ENCODE results near the gene PODXL2. TPM values are rescaled to one million over a fixed set of nuclear protein-coding genes. Genes with fewer than 3 reads are reported as not detected.
"Not testable (repeated sequence)": the region's sequence is repeated elsewhere in the genome, so short reads cannot be mapped to it uniquely, and the experiment has no call there.

PODXL2 gene
- polyA plus RNA-seq, 1 donor = 10.9 TPM

DNA sequence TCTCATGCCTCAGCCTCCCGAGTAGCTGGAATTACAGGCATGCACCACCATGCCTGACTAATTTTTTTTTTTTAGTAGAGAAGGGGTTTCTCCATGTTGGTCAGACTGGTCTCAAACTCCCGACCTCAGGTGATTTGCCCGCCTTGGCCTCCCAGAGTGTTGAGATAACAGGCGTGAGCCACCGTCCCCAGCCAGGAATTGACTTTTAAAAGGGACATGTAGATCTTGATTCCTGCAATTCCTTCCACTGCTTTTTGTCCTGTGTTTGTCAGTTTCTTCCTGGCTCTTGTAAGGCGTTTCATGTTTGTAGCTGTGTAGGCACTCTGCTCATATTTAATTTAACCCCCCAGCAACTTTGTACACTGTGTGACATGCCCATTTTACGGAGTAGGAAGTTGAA lies 23.4 kb upstream of the PODXL2 start:
- WGBS (ENCODE audit: insufficient coverage, low lambda C conversion rate) = no CpG with 5 or more reads among the region's 7 CpGs
- H3K4me3 ChIP-seq (ENCODE audit: low read length); H3K27me3 ChIP-seq (ENCODE audit: control insufficient read depth, insufficient read depth, low read length); H3K27ac ChIP-seq (ENCODE audit: low read length); H3K9me3 ChIP-seq (ENCODE audit: control insufficient read depth, low read depth, low read length); DNase-seq; H3K4me1 ChIP-seq (ENCODE audit: control insufficient read depth, insufficient read depth, low read length): not testable (repeated sequence)
- H3K36me3 ChIP-seq (ENCODE audit: control insufficient read depth, insufficient read depth, low read length) = peaks cover 65% of the 10 kb centered on the region

DNA sequence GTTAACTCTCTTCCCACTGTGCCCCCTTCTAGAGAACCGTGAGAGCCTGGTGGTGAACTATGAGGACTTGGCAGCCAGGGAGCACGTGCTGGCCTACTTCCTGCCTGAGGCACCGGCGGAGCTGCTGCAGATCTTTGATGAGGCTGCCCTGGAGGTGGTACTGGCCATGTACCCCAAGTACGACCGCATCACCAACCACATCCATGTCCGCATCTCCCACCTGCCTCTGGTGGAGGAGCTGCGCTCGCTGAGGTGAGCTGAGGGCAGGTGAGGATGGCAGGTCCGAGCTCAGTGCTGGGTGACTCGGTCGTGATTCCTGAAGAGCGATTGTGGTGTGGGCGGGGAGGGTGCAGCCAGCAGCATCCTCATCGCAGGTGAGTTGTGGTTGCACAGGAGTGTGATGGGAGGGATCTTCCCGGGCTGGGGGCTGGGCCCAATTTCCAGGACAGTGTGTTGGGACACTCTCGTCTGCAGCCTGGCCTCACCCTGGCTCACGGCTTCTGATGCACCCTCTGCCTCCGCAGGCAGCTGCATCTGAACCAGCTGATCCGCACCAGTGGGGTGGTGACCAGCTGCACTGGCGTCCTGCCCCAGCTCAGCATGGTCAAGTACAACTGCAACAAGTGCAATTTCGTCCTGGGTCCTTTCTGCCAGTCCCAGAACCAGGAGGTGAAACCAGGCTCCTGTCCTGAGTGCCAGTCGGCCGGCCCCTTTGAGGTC lies 22.7 kb upstream of the PODXL2 start:
- Histone ChIP-seq H3K4me1 (ENCODE audit: control insufficient read depth, insufficient read depth, low read length) (no peaks in the 10 kb centered on the region), H3K27me3 (ENCODE audit: control insufficient read depth, insufficient read depth, low read length) (no peaks in the 10 kb centered on the region), H3K27ac (ENCODE audit: low read length) (no peak overlapping the region), H3K36me3 (ENCODE audit: control insufficient read depth, insufficient read depth, low read length) (peaks cover 72% of the 10 kb centered on the region), H3K4me3 (ENCODE audit: low read length) (no peak overlapping the region), H3K9me3 (ENCODE audit: control insufficient read depth, low read depth, low read length) (peaks cover 4% of the 10 kb centered on the region)
- WGBS (ENCODE audit: insufficient coverage, low lambda C conversion rate) = no CpG with 5 or more reads among the region's 24 CpGs
- no peak for DNase-seq

DNA sequence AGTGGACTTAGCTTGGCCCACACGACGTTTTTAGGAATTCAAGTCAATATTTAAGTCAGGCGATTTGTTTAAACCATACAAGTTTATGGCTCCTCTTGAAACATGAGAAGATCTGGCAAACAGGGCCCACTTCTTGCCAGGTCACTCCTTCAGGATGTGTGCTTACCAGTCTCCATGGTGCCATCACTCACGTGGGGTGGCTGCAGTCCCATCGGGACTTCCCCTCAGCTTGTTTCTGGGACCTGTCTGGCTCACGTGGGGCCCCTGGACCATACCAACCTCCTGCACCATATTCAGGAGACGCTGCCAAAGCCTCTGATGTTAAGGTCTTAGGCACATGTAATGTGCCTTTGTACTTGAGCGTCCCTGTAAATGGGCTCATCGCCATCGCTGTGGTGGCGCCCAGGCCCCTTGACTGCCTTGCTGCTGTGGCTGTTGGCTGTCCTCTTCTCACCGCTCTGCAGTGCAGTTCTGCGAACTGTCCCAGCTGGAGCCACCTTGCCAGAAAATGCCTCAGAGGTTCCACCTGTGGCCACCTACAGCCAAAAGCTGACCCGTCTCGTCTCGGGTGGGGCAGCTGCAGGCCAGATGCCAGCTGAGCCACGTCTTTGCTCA lies 21.9 kb upstream of the PODXL2 start:
- Histone ChIP-seq H3K27me3 (ENCODE audit: control insufficient read depth, insufficient read depth, low read length) (no peaks in the 10 kb centered on the region), H3K36me3 (ENCODE audit: control insufficient read depth, insufficient read depth, low read length) (peaks cover 71% of the 10 kb centered on the region)
- WGBS (ENCODE audit: insufficient coverage, low lambda C conversion rate) = no CpG with 5 or more reads among the region's 17 CpGs

DNA sequence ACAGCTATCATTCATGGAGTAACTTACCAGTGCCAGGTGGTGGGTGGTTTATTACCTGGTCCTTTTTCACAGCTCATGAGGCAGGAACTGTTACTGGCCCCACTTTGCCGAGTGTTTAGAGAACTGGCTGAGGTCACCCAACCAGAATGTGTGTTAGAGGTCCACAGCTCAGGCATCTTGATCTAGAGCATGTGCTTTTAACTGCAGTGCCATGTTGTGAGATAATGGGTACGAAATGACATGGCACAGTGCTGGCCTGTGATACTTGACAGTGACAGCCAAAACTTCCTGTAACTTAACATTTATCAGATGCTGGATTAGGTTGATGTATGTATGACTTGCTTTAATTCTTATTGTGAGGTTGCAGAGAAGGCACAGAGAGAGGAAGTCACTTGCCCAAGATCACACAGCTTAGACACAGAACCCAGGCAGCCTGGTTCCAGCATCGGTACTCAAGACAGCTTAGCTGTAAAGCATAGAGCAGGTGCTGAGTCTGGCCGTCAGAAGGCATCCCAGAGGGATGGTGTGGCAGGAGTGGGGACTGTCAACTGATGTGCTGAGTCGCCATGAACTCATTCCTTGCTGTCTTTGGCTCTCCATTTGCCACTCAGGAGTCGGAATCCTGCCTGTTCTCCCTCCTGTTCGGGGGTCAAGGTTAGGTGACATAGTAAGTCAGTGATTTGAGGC lies 21.2 kb upstream of the PODXL2 start:
- no CpG with 5 or more reads among the region's 7 CpGs for WGBS (ENCODE audit: insufficient coverage, low lambda C conversion rate)
- Histone ChIP-seq H3K9me3 (ENCODE audit: control insufficient read depth, low read depth, low read length) (peaks cover 4% of the 10 kb centered on the region), H3K36me3 (ENCODE audit: control insufficient read depth, insufficient read depth, low read length) (peaks cover 68% of the 10 kb centered on the region), H3K4me1 (ENCODE audit: control insufficient read depth, insufficient read depth, low read length) (no peaks in the 10 kb centered on the region), H3K4me3 (ENCODE audit: low read length) (no peak overlapping the region), H3K27ac (ENCODE audit: low read length) (no peak overlapping the region), H3K27me3 (ENCODE audit: control insufficient read depth, insufficient read depth, low read length) (no peaks in the 10 kb centered on the region)
- no peak for DNase-seq

More for the DNA sequence above, 21.9 kb upstream of the PODXL2 start:
- H3K27ac ChIP-seq (ENCODE audit: low read length) = no peak overlapping the region
- H3K4me1 ChIP-seq (ENCODE audit: control insufficient read depth, insufficient read depth, low read length) = no peaks in the 10 kb centered on the region
- no peak for DNase-seq
- H3K9me3 ChIP-seq (ENCODE audit: control insufficient read depth, low read depth, low read length) = peaks cover 4% of the 10 kb centered on the region
- no peak overlapping the region for H3K4me3 ChIP-seq (ENCODE audit: low read length)

DNA sequence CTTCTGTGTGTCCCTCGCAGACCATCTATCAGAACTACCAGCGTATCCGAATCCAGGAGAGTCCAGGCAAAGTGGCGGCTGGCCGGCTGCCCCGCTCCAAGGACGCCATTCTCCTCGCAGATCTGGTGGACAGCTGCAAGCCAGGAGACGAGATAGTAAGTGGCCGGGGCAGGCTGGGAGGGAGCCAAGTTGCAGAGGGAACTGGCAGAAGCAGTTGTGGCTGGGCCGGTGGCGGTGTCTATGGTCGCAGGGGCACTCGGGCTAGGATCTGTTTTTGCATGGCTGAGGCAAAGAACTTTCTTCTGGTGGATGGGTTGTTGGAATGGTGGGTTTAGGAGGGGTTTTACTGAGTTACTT lies 20.6 kb upstream of the PODXL2 start:
- Histone ChIP-seq H3K9me3 (ENCODE audit: control insufficient read depth, low read depth, low read length) (peaks cover 4% of the 10 kb centered on the region), H3K4me3 (ENCODE audit: low read length) (no peak overlapping the region), H3K27me3 (ENCODE audit: control insufficient read depth, insufficient read depth, low read length) (no peaks in the 10 kb centered on the region), H3K4me1 (ENCODE audit: control insufficient read depth, insufficient read depth, low read length) (no peaks in the 10 kb centered on the region), H3K36me3 (ENCODE audit: control insufficient read depth, insufficient read depth, low read length) (peaks cover 72% of the 10 kb centered on the region), H3K27ac (ENCODE audit: low read length) (no peak overlapping the region)
- no peak for DNase-seq
- no CpG with 5 or more reads among the region's 14 CpGs for WGBS (ENCODE audit: insufficient coverage, low lambda C conversion rate)

DNA sequence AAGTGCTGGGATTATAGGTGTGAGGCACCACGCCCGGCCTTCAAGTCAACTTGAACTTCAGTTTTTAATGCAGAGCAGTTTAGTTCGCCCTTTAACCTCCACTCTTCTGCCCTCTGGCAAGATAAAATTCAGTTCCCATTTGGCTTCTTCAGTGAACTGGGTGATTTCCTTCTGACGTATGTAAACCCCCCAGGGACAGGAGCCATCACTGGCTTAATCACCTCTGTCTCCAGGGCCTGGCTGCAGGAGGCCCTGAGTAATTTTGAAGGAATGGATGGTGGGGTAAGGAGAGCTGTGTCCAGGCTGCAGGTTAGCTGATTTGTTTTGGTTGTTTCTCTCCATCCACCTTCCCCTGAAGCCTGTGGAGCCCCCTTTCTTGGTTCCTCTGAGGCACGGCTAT lies 18.9 kb upstream of the PODXL2 start:
- peaks cover 67% of the 10 kb centered on the region for H3K36me3 ChIP-seq (ENCODE audit: control insufficient read depth, insufficient read depth, low read length)

DNA sequence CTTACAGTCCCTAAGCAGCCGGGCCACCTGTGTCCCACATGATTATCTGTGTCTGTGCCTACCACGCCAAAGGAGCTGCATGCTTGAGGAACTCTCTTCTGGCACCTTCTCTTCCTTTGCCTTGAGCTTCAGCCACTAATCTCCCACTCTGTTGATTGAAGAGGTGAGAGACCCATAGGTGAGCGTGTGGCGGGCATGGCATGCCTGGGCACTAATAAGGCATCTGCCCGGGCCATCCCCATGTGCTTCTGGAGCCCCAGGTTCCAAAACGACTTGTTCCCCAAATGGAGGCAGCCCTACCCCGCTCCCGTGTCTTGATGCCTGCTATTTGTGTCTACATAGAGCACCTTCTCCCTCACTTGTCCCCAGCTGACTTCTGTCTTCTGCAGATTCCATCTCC lies 17.7 kb upstream of the PODXL2 start:
- H3K27ac ChIP-seq (ENCODE audit: low read length) = no peak overlapping the region
- no peaks in the 10 kb centered on the region for H3K27me3 ChIP-seq (ENCODE audit: control insufficient read depth, insufficient read depth, low read length)
- peaks cover 67% of the 10 kb centered on the region for H3K36me3 ChIP-seq (ENCODE audit: control insufficient read depth, insufficient read depth, low read length)
- no peaks in the 10 kb centered on the region for H3K4me1 ChIP-seq (ENCODE audit: control insufficient read depth, insufficient read depth, low read length)
- WGBS (ENCODE audit: insufficient coverage, low lambda C conversion rate) = 83% methylated on average over 1 of the region's 8 CpGs
- no peaks in the 10 kb centered on the region for H3K9me3 ChIP-seq (ENCODE audit: control insufficient read depth, low read depth, low read length)
- H3K4me3 ChIP-seq (ENCODE audit: low read length) = no peak overlapping the region
- DNase-seq = no peak

More for the DNA sequence above, 18.9 kb upstream of the PODXL2 start:
- no peak overlapping the region for H3K4me3 ChIP-seq (ENCODE audit: low read length)
- H3K9me3 ChIP-seq (ENCODE audit: control insufficient read depth, low read depth, low read length) = no peaks in the 10 kb centered on the region
- H3K4me1 ChIP-seq (ENCODE audit: control insufficient read depth, insufficient read depth, low read length) = no peaks in the 10 kb centered on the region
- H3K27ac ChIP-seq (ENCODE audit: low read length) = no peak overlapping the region
- 83% methylated on average over 1 of the region's 5 CpGs for WGBS (ENCODE audit: insufficient coverage, low lambda C conversion rate)
- no peak for DNase-seq
- H3K27me3 ChIP-seq (ENCODE audit: control insufficient read depth, insufficient read depth, low read length) = no peaks in the 10 kb centered on the region

DNA sequence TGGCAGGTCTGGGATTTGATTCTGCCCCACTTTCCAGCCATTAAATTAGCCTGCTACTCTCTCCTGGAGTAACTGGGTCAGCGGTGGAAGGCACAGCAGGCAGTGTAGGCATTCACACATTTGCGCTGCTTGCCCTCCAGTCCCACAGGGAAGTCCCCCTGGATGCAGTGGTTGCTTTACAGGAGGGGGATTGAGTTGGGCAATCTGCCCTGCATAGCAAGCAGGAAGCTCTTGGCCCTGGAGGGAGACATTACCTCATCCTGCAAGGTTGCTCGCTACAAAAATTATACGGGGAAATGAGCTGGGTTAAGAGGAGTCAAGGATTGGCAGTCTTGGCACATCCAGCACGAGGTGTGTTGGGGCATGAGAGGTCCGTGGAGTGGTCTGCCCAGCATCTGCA lies 16.0 kb upstream of the PODXL2 start:
- peaks cover 67% of the 10 kb centered on the region for H3K36me3 ChIP-seq (ENCODE audit: control insufficient read depth, insufficient read depth, low read length)
- H3K27ac ChIP-seq (ENCODE audit: low read length) = no peak overlapping the region
- H3K27me3 ChIP-seq (ENCODE audit: control insufficient read depth, insufficient read depth, low read length) = no peaks in the 10 kb centered on the region
- H3K4me1 ChIP-seq (ENCODE audit: control insufficient read depth, insufficient read depth, low read length) = no peaks in the 10 kb centered on the region
- DNase-seq = no peak
- WGBS (ENCODE audit: insufficient coverage, low lambda C conversion rate) = no CpG with 5 or more reads among the region's 6 CpGs
- no peak overlapping the region for H3K4me3 ChIP-seq (ENCODE audit: low read length)
- no peaks in the 10 kb centered on the region for H3K9me3 ChIP-seq (ENCODE audit: control insufficient read depth, low read depth, low read length)

DNA sequence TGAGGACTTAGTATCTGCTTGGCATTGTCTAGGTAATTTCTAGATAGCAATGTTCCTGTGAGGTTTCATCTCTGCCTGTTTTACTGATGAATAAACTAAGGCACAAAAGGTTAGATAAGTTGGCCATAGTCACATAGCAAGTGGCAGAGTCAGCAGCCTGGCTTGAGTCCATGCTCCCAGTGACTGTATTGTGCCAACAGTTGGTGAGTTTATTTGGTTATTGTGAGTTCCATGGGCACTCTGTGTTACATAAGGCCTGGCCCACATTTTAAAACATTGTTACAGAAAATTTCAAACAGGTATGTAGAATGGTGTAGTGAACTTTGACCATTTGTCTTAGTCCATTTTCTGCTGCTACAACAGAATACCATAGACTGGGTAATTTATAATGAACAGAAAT lies 15.6 kb upstream of the PODXL2 start:
- peaks cover 67% of the 10 kb centered on the region for H3K36me3 ChIP-seq (ENCODE audit: control insufficient read depth, insufficient read depth, low read length)
- no peaks in the 10 kb centered on the region for H3K9me3 ChIP-seq (ENCODE audit: control insufficient read depth, low read depth, low read length)
- no peak for DNase-seq
- H3K4me1 ChIP-seq (ENCODE audit: control insufficient read depth, insufficient read depth, low read length) = no peaks in the 10 kb centered on the region
- H3K27ac ChIP-seq (ENCODE audit: low read length) = no peak overlapping the region
- no peaks in the 10 kb centered on the region for H3K27me3 ChIP-seq (ENCODE audit: control insufficient read depth, insufficient read depth, low read length)
- H3K4me3 ChIP-seq (ENCODE audit: low read length) = no peak overlapping the region

DNA sequence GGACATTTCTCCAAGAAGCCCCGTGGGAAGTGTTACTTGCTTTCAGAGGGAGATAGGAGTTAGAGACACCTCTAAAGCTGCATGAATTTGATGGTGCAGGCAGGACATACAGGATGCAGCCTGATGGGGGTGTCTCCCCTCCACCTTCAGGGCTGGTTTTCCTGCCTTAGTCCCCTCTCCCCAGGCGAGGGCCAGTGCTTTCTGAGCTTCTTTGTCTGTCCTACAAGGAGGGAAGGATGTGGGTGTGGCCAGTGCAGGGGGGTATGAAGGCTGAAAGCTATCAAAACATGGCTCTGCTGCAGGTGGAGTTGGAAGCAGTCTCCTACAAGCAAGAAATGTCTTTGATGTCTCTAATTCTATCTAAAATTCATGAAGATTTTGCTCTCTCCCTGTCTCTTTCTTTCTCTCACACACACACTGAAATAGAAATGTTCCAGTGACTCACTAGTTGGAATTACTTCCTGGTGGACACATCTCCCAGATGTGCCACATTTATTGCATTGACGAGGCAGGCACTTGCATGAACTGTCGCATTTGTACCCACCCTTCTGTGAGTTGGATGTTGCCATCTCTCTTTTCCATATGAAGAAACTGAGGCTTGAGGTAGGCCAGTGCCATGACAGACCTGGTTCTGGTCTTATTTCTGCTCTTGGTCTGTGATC lies 13.9 kb upstream of the PODXL2 start:
- H3K36me3 ChIP-seq (ENCODE audit: control insufficient read depth, insufficient read depth, low read length) = peaks cover 69% of the 10 kb centered on the region
- no peak overlapping the region for H3K27ac ChIP-seq (ENCODE audit: low read length)
- no peaks in the 10 kb centered on the region for H3K4me1 ChIP-seq (ENCODE audit: control insufficient read depth, insufficient read depth, low read length)
- no peaks in the 10 kb centered on the region for H3K9me3 ChIP-seq (ENCODE audit: control insufficient read depth, low read depth, low read length)
- no CpG with 5 or more reads among the region's 4 CpGs for WGBS (ENCODE audit: insufficient coverage, low lambda C conversion rate)
- H3K27me3 ChIP-seq (ENCODE audit: control insufficient read depth, insufficient read depth, low read length) = no peaks in the 10 kb centered on the region
- DNase-seq = no peak
- no peak overlapping the region for H3K4me3 ChIP-seq (ENCODE audit: low read length)
